HL-60/S4 treated with retinoic acid at 250 ng/mL for 4 days and 3 days (cell line): ENCODE data around the gene DTWD1.
"Not testable (repeated sequence)": the region's sequence is repeated elsewhere in the genome, so short reads cannot be mapped to it uniquely, and the experiment has no call there.

Experiments used
- in situ Hi-C: fragments of 300-500 bp; cut with MboI; formaldehyde crosslinking; loops from 2 replicates; pipeline ENCODE4 v1.7.0; 2022; ENCODE audit warnings: low sequenced_read_pairs

DTWD1 gene

DNA sequence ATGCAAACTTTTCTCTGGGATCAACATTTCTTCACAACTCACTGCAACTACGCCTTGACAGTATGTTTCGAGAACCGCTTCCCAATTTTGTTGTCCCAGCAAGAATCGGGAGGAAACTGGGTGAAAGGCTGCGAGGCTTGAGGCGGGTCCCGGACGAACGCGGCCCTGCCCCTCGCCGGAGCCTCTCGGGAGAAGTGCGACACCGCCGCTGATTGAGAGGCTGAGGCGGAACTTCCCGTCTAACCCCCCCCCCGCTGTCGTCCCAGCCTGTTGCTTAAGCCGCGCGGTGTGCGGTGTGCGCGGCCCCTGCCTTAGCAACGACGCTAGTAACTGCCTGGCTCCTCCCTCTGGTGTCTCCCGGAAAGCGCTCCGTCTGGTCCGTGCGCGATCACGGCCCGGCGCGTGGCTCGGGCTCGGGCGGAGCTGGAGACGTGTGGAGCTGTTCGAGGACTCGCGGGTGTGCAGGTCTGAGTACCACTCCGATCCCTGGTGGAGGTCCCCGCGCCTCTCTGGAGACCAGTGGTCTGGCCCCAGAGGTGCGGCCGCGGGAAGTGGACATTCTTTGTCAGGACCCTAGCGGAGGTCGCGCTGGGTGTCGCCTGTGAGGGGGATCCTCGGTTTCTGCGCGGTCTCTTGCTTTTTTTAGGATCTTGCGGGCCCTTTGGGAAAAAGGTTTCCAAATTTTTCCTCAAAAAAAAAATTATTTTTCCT is at the start of gene DTWD1, which contains the start of gene FAM227B:
DTWD1 (plus strand) TSS at position 391 of the 711 bp plus-strand sequence. CDS start 4,120 bp downstream, outside the sequence.
FAM227B (minus strand) TSS at position 161 of the 711 bp plus-strand sequence. CDS start 5,647 bp downstream, outside the sequence.
- in situ Hi-C loops: no loop called here

GRCh38 chr15:49573421-49573820 is 47.4 kb upstream of the DTWD1 start:
- in situ Hi-C loops: no loop called here

GRCh38 chr15:49589030-49589429 is 31.8 kb upstream of the DTWD1 start:
- in situ Hi-C loops: no loop called here

GRCh38 chr15:49592829-49593316 is 28.0 kb upstream of the DTWD1 start:
- in situ Hi-C loops: not testable (repeated sequence)

GRCh38 chr15:49604625-49605409 is 16.0 kb upstream of the DTWD1 start:
- in situ Hi-C loops: no loop called here

DNA sequence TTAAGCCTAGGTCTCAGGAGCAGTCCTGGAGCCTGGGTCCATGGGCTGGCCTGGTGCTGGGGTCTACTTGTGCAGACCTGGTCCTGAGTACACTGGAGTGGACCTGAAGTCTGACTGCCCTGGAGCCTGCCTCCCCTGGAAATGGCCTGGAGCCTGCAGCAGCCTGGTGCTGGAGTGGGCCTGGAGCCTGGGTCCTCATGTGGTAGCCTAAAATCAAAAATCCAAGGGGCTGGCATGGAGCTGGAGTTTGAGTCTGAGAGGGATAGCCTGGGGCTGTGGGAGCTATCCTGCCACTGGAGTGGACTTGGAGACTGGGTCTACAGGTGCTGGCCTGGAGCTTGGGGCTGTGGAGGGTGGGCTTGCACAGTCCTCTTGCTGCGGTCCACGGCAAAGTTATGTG is 15.3 kb upstream of the DTWD1 start:
- in situ Hi-C loops: no loop called here

DNA sequence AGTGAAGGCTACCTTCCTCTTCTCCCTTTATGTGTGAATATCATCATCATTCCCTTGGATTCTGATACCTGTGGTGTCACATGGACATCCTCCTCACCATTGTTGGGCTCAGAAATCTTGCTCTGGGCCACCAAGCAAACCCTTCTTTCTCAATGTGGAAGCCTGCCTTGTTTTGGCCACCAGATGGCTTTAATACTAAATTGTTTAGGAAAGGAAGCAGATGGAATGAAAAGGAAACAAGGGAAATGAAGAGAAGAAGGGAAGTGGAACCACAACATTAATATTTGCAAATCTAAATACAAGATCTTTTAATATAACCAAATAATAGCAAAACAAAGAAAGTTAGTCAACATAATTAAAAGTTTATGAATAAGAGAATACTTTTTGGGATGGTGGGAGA is 14.3 kb upstream of the DTWD1 start:
- in situ Hi-C loops: no loop called here

DNA sequence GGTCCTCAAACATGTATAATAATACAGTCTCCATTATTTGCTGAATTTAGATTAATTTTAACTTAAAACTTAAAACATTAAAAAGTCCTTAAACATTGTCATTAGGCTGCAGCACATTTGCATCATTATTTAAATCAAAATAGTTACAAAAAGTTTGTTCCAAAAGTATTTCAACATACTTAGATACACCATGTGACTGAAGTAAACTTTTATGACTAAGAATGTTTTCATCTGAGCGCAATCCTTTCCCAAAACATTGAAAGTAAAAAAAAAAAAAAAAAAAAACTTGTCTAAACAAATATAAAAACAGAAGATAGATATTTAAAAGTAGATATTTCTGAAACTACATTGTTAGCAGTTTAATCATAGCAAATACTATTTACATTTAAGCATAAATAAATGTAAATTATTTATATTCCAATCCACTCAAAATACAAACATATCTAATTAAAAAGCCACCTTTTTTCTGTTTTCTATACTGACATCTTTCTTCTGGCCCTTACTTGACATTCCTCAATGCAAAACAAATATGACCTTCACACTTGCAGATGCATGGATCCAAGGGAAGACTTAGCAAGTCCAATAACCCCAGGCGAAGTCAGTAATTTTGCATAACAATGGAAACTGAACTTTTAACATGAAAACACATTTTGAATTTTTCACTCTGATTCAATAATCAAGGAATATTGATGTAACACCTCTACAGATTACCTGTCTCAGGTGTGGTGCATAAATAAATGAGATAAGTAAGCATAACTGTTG is 10.5 kb upstream of the DTWD1 start:
- in situ Hi-C loops: no loop called here

- in situ Hi-C loops: not testable (repeated sequence)
Observed at GRCh38 chr15:49612240-49612639, 8.6 kb upstream of the DTWD1 start.

DNA sequence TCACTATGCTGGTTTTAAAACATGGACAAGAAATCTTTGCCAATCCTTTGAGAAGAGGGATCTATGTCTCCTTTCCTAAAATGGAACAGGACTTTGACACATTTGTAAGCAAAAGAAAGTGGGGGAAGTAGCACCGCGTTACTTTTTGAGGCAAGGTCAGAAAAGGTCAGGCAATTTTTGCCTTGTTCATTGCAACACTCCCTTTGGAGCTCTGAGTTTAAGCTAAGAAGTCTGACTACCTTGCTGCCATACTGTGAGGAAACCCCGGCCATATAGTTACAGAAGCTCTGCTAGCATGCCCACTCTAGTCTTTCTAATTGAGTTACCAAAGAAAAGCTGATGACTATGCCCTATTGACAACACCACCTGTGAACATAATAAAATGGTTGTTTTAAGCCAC is 1.6 kb upstream of the DTWD1 start:
- in situ Hi-C loops: no loop called here

- in situ Hi-C loops: no loop called here
Observed at GRCh38 chr15:49620199-49620598, 649 bp upstream of the DTWD1 start.

DNA sequence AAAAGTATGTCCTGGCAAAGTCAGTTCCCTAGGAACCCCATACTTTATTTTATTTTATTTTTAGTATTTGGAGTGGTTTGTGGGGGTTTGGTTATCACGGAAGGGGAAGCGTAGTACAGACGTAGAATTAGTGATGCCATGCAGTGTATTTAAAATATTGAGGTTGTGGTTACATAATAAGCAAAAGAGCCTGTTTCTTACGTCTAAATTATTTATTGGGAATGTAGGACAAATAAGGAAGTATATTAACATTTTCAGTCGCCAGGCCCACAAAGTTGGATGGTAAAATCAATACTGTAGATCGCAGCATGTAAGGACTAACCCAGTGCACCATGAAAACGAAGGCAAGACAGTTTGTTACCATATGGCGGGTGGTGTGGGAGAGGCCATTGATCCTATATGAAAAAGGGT is 558 bp downstream of the DTWD1 start:
- in situ Hi-C loops: no loop called here

DNA sequence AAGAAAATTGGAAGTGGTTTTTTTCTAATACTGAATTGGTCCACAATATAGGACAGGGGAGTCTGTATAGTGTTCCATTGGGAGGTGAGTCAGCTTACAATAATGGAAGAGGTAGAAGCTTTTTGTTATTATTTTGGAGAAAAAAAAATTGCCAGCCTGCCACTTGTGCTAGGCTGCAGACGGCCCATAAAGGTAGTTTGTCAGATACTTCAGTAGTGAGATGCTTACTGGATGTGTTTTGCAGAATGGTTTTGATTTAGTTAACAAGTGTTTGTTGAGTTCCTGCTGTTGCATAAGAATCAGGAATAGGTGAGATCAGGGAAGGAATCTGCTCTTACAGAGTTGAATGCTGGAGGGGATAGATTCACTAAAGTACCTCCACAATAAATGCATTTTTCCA is 1.0 kb downstream of the DTWD1 start:
- in situ Hi-C loops: no loop called here

DNA sequence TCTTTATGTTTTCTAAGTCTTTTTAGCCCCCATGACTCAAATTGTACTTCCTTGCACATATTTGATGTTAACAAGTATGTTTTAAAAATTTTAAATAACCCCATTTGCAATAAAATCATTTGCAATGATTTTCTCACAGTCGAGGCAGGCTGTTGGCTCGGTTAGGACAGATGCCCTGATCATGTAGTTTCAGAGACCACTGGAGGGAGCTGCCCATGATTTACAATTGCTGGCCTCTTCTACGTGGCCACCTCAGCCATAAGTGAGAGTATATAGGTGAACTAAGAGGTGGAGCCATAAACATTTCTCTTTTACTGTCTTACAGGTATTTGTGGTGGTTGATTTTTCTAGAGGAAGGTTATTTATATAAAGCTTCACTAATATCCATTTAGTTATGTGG is 1.7 kb downstream of the DTWD1 start:
- in situ Hi-C loops: no loop called here

- in situ Hi-C loops: no loop called here
Observed at GRCh38 chr15:49624056-49624455, 3.2 kb downstream of the DTWD1 start.

GRCh38 chr15:49625460-49626036 is 4.7 kb downstream of the DTWD1 start:
- in situ Hi-C loops: no loop called here

- in situ Hi-C loops: no loop called here
Observed at GRCh38 chr15:49627407-49627877, 6.6 kb downstream of the DTWD1 start.

GRCh38 chr15:49628379-49628778 is 7.5 kb downstream of the DTWD1 start:
- in situ Hi-C loops: no loop called here

GRCh38 chr15:49637857-49638256 is 17.0 kb downstream of the DTWD1 start:
- in situ Hi-C loops: no loop called here

DNA sequence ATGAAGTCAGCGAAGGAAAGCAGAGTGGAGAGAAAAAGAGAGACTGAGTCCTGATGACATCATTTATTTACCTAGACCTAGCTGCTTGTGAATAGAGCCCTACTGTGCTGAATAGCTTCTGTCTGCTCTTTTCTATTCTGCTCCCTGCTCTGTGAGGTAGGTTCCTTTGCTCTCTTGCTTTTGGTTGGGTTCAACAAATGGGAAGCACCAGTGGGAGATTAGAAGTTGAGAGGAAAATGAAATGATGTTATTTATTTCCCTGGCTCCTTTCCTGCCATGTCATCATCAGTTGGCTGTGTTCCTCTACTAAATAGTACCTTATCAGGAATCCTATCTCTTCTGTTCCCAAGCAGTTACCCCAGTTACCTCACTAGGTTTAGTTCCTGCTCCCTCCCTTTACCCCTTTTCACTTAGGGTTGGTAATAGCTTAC is 23.5 kb downstream of the DTWD1 start:
- in situ Hi-C loops: no loop called here

DNA sequence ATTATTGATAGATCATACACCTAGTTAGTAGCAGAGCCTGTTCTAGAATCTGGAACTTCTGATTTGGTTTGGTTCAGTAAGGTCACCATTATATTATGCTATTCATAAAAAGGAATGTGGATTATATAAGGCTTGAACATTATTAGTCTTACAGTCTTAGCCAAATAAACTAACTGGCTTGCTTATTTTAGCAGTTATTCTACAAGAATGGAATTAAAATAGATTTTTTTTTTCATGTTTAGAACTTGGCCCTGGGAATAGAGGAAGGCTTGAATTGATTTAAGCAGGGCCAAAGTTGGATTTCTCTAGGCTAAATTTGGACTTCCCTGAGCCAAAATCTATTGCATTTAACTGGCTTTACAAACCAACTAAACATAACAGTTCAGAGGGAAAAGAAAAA is 24.4 kb downstream of the DTWD1 start:
- in situ Hi-C loops: no loop called here
